Cardiac muscle cell (in vitro differentiated cells and primary cell): ENCODE measurements around the gene MYBBP1A. TPM values are rescaled to one million over a fixed set of nuclear protein-coding genes. Genes with fewer than 3 reads are reported as not detected.
A peak's percentile ranks its signal among the peaks of the same experiment; 100 is the strongest.

Experiments used
- DNase-seq, 2 donors: peaks; one replicate each; pipeline versions ENCODE4 v3.0.0 to v3.0.0-alpha.2; 2010 to 2017; ENCODE audit warnings: low read depth in 1 of 2, low spot score in 1 of 2
- H3K27ac ChIP-seq: fragments of 200-600 bp; sonication (generic); 2 replicates; pipeline ENCODE4 v1.5.1; 2016
- H3K27me3 ChIP-seq: fragments of 200-600 bp; sonication (generic); 2 replicates; pipeline ENCODE4 v1.6.0; 2016; ENCODE audit warnings: control low read depth
- H3K36me3 ChIP-seq: fragments of 200-600 bp; sonication (generic); 2 replicates; pipeline ENCODE4 v1.5.1; 2016; ENCODE audit warnings: control low read depth
- H3K4me1 ChIP-seq: fragments of 200-600 bp; sonication (generic); 2 replicates; pipeline ENCODE4 v1.8.1; 2017; ENCODE audit warnings: low read depth, mild to moderate bottlenecking, mixed run types
- H3K4me3 ChIP-seq: fragments of 200-600 bp; sonication (generic); 2 replicates; pipeline ENCODE4 v1.5.1; 2016; ENCODE audit warnings: mild to moderate bottlenecking
- H3K9me3 ChIP-seq: fragments of 200-600 bp; sonication (generic); 2 replicates; pipeline ENCODE4 v1.5.1; 2017; ENCODE audit warnings: low read depth, mild to moderate bottlenecking, control low read depth
- CTCF ChIP-seq: IDR thresholded peaks from 2 replicates; pipeline ENCODE4 v1.5.1; 2012; ENCODE audit warnings: low read depth, mild to moderate bottlenecking, low read length
- polyA plus RNA-seq: library from polyadenylated mRNA; unstranded; fragments of >200 nt; fragmentation: Nextera tagmentation; extraction: Ambion mirVana; gene quantifications from 2 replicates; pipeline ENCODE4 v1.2.1, GENCODE V29; 2016
- total RNA-seq: library from RNA; depleted of rRNA; stranded (reverse); fragments of >200 nt; gene quantifications from 2 replicates; pipeline ENCODE4 v1.2.3, GENCODE V29; 2016

Gene MYBBP1A
- total and polyA plus RNA-seq, 2 experiments from 2014 or later, result 51.5 to 57.1 TPM

GRCh38 chr17:4573115-4573514, 17.9 kb upstream of the MYBBP1A start:
- Histone ChIP-seq H3K27me3 (no peaks in the 10 kb centered on the region), H3K36me3 (no peaks in the 10 kb centered on the region), H3K9me3 (no peaks in the 10 kb centered on the region), H3K4me3 (no peak overlapping the region), H3K4me1 (peaks cover 30% of the 10 kb centered on the region), H3K27ac (no peak overlapping the region)
- no peak for TF ChIP-seq CTCF
- no peak for DNase-seq

GRCh38 chr17:4572131-4572530, 16.9 kb upstream of the MYBBP1A start:
- Histone ChIP-seq H3K4me3 (no peak overlapping the region), H3K27ac (no peak overlapping the region), H3K4me1 (peaks cover 24% of the 10 kb centered on the region), H3K27me3 (no peaks in the 10 kb centered on the region), H3K9me3 (no peaks in the 10 kb centered on the region), H3K36me3 (no peaks in the 10 kb centered on the region)
- no peak for TF ChIP-seq CTCF
- DNase-seq, result peak in 1 of 2 donors; percentile 41

- Histone ChIP-seq H3K4me1 (peaks cover 6% of the 10 kb centered on the region), H3K9me3 (no peaks in the 10 kb centered on the region), H3K4me3 (no peak overlapping the region), H3K36me3 (no peaks in the 10 kb centered on the region), H3K27ac (no peak overlapping the region), H3K27me3 (no peaks in the 10 kb centered on the region)
- DNase-seq, result no peak
- TF ChIP-seq CTCF, result no peak
Measured at GRCh38 chr17:4569591-4569990, 14.4 kb upstream of the MYBBP1A start.

- Histone ChIP-seq H3K9me3 (no peaks in the 10 kb centered on the region), H3K4me1 (no peaks in the 10 kb centered on the region), H3K27me3 (no peaks in the 10 kb centered on the region), H3K27ac (no peak overlapping the region), H3K4me3 (no peak overlapping the region), H3K36me3 (no peaks in the 10 kb centered on the region)
- DNase-seq, result peak; percentile 70 to 88
- peak; percentile 81 for TF ChIP-seq CTCF
Measured at GRCh38 chr17:4566785-4567184, 11.6 kb upstream of the MYBBP1A start.

- peak; percentile 89 for TF ChIP-seq CTCF
- Histone ChIP-seq H3K4me1 (no peaks in the 10 kb centered on the region), H3K9me3 (no peaks in the 10 kb centered on the region), H3K4me3 (no peak overlapping the region), H3K27ac (no peak overlapping the region), H3K36me3 (no peaks in the 10 kb centered on the region), H3K27me3 (no peaks in the 10 kb centered on the region)
- peak; percentile 86 for DNase-seq
Measured at GRCh38 chr17:4565209-4566141, 10.3 kb upstream of the MYBBP1A start.
